HG02852 (cell line): ENCODE data around the gene AKTIP.

Experiments
- ATAC-seq: cut with Tn5 transposase; IDR thresholded peaks from one replicate; pipeline ENCODE4 v1.9.1; 2021; ENCODE audit warnings: mild to moderate bottlenecking, moderate library complexity; ENCODE audit not compliant: unreplicated experiment

Gene AKTIP

GRCh38 chr16:53482123-53482522 is 20.9 kb downstream of the AKTIP start:
- ATAC-seq, result no peak

GRCh38 chr16:53480394-53480793 is 22.6 kb downstream of the AKTIP start:
- ATAC-seq, result no peak

- ATAC-seq, result no peak
Measured at GRCh38 chr16:53478965-53479364, 24.0 kb downstream of the AKTIP start.

GRCh38 chr16:53476867-53477266 is 26.1 kb downstream of the AKTIP start:
- no peak for ATAC-seq

GRCh38 chr16:53465606-53466280 is 37.3 kb downstream of the AKTIP start:
- no peak for ATAC-seq

- no peak for ATAC-seq
Measured at GRCh38 chr16:53458635-53459034, 44.4 kb downstream of the AKTIP start.

GRCh38 chr16:53457670-53458069 is 45.3 kb downstream of the AKTIP start:
- peak; percentile 100 for ATAC-seq

GRCh38 chr16:53456625-53457024 is 46.4 kb downstream of the AKTIP start:
- no peak for ATAC-seq

GRCh38 chr16:53453928-53454327 is 49.1 kb downstream of the AKTIP start:
- no peak for ATAC-seq

- no peak for ATAC-seq
Measured at GRCh38 chr16:53449816-53450517, 53.0 kb downstream of the AKTIP start.

- no peak for ATAC-seq
Measured at GRCh38 chr16:53446090-53446489, 56.9 kb downstream of the AKTIP start.

- no peak for ATAC-seq
Measured at GRCh38 chr16:53445534-53445933, 57.5 kb downstream of the AKTIP start.
